Breast epithelium (tissue), 4 donors: ENCODE data around the gene PDP2. TPM values are rescaled to one million over a fixed set of nuclear protein-coding genes. Genes with fewer than 3 reads are reported as not detected.

Experiments used
- DNase-seq, 2 donors: peaks; one replicate each; pipeline ENCODE4 v3.0.0-alpha.2; 2019; ENCODE audit warnings: low spot score in 2 of 2
- H3K27ac ChIP-seq, 2 donors: fragments of 200-600 bp; sonication (generic) in 1 of 2; one replicate each; pipeline ENCODE4 v1.5.1; 2016 to 2019; ENCODE audit warnings: mild to moderate bottlenecking in 1 of 2
- H3K27me3 ChIP-seq, 2 donors: fragments of 200-600 bp; sonication (generic) in 1 of 2; one replicate each; pipeline versions ENCODE4 v1.5.1 to v1.6.0; 2017 to 2019; ENCODE audit warnings: control low read depth in 1 of 2, mild to moderate bottlenecking in 1 of 2
- H3K36me3 ChIP-seq: fragments of 200-600 bp; one replicate; pipeline ENCODE4 v1.5.1; 2019
- H3K4me1 ChIP-seq, 2 donors: fragments of 200-600 bp; sonication (generic); one replicate each; pipeline ENCODE4 v1.5.1; 2016 to 2019; ENCODE audit warnings: control low read depth in 1 of 2
- H3K4me3 ChIP-seq, 3 donors: fragments of 200-600 bp; sonication (generic); 1 replicate in 2 of 3; 2 replicates in 1 of 3; pipeline ENCODE4 v1.5.1; 2016 to 2019; ENCODE audit warnings: mild to moderate bottlenecking in 3 of 3, moderate library complexity in 2 of 3
- H3K9me3 ChIP-seq, 2 donors: fragments of 200-600 bp; sonication (generic) in 1 of 2; one replicate each; pipeline ENCODE4 v1.5.1; 2016 to 2019; ENCODE audit warnings: control low read depth in 1 of 2
- POLR2A ChIP-seq: fragments of 450-650 bp; IDR thresholded peaks from one replicate; pipeline ENCODE4 v1.6.1; 2016; ENCODE audit warnings: antibody characterized with exemption, mild to moderate bottlenecking, moderate library complexity
- POLR2AphosphoS5 ChIP-seq, 3 donors: sonication (generic); formaldehyde crosslinking; IDR thresholded peaks; one replicate each; pipeline ENCODE4 v1.6.1; 2017; ENCODE audit warnings: antibody characterized with exemption in 3 of 3
- intact Hi-C: fragments of 100-400 bp; cut with DNase I; formaldehyde crosslinking; loops from one replicate; pipeline ENCODE4 v1.15.1; 2023; ENCODE audit warnings: low total_unique reads
- total RNA-seq, 3 donors: library from RNA; depleted of rRNA; stranded (reverse); fragments of >200 nt; gene quantifications; one replicate each; pipeline ENCODE4 v1.1.0, GENCODE V29; 2016
- TF ChIP-seq, protein P1 (sequence below), 3 donors: fragments of 450-650 bp; IDR thresholded peaks; one replicate each; pipeline ENCODE4 v1.5.1; 2016 to 2017; ENCODE audit warnings: antibody characterized with exemption in 3 of 3, mild to moderate bottlenecking in 3 of 3, moderate library complexity in 3 of 3

The PDP2 gene
- total RNA-seq, 3 donors from 2014 or later: 8.8 to 18.6 (median 9.4) TPM

DNA sequence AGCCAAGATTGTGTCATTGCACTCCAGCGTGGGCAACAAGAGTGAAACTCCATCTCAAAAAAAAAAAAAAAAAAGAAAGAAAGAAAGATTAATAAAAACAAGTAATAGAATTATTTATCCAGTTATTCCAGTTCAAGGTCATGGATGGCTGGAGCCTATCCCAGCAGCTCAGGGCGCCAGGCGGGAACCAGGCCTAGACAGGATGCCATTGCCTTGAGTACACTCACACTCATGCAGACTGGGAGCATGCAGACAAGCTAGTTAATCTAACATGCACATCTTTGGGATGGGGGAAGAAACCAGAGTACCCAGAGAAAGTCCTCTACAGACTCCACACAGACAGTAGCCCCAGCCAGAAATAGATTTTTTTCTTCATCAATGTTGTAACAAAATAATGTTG lies 17.9 kb downstream of the PDP2 start:
- TF ChIP-seq POLR2AphosphoS5 (IDR thresholded peaks at IDR 0.05) (no peak), POLR2A (no peak)
- TF ChIP-seq, protein P1, sequence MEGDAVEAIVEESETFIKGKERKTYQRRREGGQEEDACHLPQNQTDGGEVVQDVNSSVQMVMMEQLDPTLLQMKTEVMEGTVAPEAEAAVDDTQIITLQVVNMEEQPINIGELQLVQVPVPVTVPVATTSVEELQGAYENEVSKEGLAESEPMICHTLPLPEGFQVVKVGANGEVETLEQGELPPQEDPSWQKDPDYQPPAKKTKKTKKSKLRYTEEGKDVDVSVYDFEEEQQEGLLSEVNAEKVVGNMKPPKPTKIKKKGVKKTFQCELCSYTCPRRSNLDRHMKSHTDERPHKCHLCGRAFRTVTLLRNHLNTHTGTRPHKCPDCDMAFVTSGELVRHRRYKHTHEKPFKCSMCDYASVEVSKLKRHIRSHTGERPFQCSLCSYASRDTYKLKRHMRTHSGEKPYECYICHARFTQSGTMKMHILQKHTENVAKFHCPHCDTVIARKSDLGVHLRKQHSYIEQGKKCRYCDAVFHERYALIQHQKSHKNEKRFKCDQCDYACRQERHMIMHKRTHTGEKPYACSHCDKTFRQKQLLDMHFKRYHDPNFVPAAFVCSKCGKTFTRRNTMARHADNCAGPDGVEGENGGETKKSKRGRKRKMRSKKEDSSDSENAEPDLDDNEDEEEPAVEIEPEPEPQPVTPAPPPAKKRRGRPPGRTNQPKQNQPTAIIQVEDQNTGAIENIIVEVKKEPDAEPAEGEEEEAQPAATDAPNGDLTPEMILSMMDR (IDR thresholded peaks at IDR 0.05): no peak
- Histone ChIP-seq H3K4me3 (no peak overlapping the region), H3K27me3 (no peaks in the 10 kb centered on the region), H3K4me1 (no peaks in the 10 kb centered on the region), H3K9me3 (no peaks in the 10 kb centered on the region), H3K27ac (no peak overlapping the region), H3K36me3 (no peaks in the 10 kb centered on the region)
- intact Hi-C loops: no loop called here
- no peak for DNase-seq

DNA sequence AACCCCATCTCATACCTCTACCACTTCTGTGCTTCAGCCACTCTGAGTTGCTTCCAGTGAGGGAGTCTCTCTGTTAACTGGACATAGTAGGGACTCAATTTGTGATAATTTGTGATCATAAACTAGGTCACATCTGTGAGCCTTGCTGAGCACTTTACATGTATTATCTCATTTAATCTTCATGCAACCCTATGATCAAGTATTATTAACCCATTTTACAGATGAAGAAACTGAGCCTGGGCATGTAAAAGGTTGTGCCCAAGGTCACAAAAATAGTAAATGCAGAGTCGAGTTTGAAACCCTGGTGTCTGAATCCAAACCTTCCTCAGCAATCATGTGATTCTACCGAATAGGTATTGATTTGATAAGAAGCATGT lies 18.6 kb downstream of the PDP2 start:
- Histone ChIP-seq H3K9me3 (no peaks in the 10 kb centered on the region), H3K36me3 (no peaks in the 10 kb centered on the region), H3K27me3 (no peaks in the 10 kb centered on the region), H3K27ac (peak overlapping the region; percentile 68 to 84), H3K4me3 (no peak overlapping the region), H3K4me1 (no peaks in the 10 kb centered on the region)
- no peak for DNase-seq
- TF ChIP-seq POLR2A (no peak), POLR2AphosphoS5 (IDR thresholded peaks at IDR 0.05) (no peak)
- TF ChIP-seq, protein P1 (IDR thresholded peaks at IDR 0.05): no peak
- intact Hi-C loops: no loop called here

DNA sequence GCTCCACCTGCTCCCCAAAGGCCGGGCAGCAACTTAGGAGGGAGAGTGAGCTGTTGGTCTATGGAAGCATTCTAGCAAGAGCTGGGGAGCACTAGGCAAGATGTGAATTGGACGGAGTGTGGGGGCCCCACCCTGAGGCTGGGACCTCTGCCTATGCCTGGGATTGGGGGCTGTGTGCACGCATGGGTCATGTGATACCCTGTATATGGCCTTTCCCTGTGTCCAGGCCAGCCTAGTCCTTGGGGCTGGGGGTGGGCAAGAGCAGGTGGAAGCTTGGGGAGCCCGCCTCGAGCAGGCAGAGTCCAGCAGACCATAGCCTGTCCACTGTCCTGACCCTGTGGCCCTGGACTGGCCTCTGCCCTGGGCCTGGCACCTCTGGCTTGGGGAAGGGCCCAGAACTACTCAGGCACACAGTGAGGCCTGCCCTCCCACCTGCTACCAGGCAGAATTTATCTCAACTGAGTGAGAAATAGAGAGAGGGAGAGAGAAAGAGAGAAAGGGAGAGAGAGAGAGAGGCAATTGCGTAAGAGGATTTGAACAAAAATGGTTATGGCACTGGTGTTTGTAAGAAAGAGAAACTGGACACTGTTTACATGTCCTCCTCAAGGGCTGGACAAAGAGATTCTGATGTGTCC lies 19.1 kb downstream of the PDP2 start:
- Histone ChIP-seq H3K4me3 (no peak overlapping the region), H3K36me3 (no peaks in the 10 kb centered on the region), H3K4me1 (no peaks in the 10 kb centered on the region), H3K27me3 (no peaks in the 10 kb centered on the region), H3K27ac (peak overlapping the region; percentile 68 to 84), H3K9me3 (no peaks in the 10 kb centered on the region)
- TF ChIP-seq POLR2A (no peak), POLR2AphosphoS5 (IDR thresholded peaks at IDR 0.05) (no peak)
- TF ChIP-seq, protein P1 (IDR thresholded peaks at IDR 0.05): no peak
- intact Hi-C loops: no loop called here
- no peak for DNase-seq

DNA sequence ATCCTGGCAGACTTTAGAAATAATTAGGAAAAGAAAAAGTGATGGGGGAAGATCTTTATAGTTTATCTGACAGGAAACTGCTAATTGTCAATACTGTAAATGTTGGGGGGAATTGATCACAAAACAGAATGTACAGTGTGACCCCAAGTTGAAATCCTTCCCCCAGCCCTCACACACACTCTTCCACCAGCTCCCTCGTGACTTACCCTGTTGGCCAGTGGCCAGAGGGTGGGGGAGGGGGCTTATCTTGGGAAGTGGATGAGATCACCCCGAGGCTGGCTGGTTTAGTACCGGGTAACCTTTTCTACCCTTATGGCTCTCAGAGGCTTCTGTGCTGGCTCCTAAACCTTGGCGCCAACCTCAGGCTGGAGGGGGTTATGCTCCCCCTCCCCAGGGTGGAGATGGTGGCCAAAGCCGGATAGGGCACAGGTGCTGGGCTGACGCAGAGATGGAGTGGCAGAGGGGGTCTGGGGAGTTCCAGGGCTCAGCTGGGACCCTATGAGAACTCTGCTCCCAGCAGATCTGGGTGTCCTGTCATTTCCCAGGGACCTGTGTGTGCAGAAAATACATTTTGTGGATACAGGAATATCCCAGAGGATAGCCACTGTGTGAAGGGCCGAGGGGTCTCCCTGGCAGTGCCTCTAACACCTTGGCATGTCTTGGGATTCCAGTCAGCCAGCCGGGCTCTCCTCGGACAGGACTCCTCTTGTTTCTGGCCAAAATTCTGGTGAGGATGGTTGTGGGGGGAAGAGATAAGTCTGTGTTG lies 19.8 kb downstream of the PDP2 start:
- Histone ChIP-seq H3K4me3 (no peak overlapping the region), H3K9me3 (no peaks in the 10 kb centered on the region), H3K4me1 (no peaks in the 10 kb centered on the region), H3K36me3 (no peaks in the 10 kb centered on the region), H3K27ac (peak overlapping the region; percentile 68 to 84), H3K27me3 (no peaks in the 10 kb centered on the region)
- TF ChIP-seq, protein P1 (IDR thresholded peaks at IDR 0.05): no peak
- peak in 1 of 3 donors; percentile 15 for TF ChIP-seq POLR2AphosphoS5 (IDR thresholded peaks at IDR 0.05)
- peak in 1 of 2 donors; percentile 28 for DNase-seq
- intact Hi-C loops: loop anchor here (5.0 kb wide), 1 partner anchor 382 kb away; no protein-coding TSS in a partner anchor
